Hematopoietic multipotent progenitor cell treated with erythropoietin and hydrocortisone succinate and interleukin-3 and kit ligand, for 15 days (in vitro differentiated cells): ENCODE results near the gene RPLP1.

Source experiments
- DNase-seq: peaks from one replicate; pipeline ENCODE4 v3.0.0-alpha.2; 2015; ENCODE audit warnings: low spot score

Gene RPLP1

GRCh38 chr15:69498282-69498681, 45.7 kb downstream of the RPLP1 start:
- DNase-seq = no peak

DNA sequence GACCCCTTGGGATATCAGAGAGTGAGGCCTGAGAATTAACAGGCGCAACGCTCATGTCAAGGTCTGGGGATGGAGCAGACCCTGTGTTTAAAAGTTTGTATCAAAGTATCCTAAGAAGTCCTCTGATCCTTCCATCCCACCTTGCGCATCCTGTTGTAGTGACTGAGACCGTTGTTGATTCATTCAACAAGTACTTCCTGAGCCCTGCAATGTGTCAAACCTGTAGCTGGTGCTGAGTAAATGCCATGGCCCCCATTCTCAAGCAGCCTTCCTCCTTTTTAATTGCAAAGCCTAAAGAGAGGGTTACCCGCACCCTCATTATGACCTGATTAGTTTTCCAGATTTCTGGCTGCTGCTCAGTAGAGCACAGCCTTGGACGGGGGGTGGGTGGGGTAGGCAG, 46.4 kb downstream of the RPLP1 start:
- DNase-seq = no peak

DNA sequence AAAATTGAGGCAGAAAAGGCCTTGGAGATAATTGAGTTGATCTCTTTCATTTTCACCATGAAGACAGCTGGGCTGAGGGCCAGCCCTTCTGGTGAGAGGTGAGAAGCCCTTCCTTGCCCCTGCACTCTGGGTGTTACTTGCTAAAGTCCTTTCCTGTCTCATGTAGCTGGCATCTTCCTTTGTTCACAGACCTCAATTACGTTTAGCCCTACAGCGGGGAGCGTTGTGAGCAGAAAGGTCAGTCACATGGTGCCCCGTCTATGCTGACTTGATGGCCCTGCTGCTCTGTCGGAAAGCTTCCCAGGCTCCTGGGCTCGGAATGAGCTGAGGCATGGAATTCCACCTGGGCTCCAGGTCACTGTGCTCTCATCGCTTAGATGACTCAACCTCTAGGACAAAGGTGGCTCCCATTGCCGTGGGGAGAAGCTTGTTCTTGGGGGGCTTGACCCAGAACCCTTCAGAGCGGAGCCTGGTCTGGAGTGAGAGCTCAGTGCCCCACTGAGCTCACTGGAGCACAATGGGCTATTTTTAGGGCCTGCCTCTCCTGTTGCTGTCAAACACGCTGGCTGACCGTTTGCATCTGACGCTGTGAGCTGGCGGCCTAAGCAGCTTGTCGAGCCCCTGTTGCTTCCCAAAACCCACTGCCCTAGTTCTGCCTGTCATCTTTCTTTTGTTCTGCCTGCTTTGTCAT, 47.0 kb downstream of the RPLP1 start:
- DNase-seq = no peak

DNA sequence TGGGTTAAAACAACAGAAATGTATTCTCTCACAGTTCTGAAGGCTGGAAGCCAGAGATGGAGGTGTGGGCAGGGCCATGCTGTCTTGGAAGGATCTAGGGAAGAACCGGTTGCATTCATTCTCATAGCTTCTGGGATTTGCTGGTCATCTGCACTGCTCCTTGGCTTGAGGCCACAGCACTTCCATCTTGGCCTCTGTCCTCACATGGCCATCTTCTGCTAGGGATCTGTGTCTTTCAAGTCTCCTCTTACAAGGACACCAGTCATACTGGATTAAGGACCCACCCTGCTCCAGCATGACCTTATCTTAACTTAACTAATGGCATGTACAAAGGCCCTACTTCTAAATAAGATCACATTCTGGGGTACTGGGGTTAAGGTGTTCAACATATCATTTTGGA, 47.7 kb downstream of the RPLP1 start:
- no peak for DNase-seq

- DNase-seq = no peak
Measured at GRCh38 chr15:69501456-69501855, 48.8 kb downstream of the RPLP1 start.

DNA sequence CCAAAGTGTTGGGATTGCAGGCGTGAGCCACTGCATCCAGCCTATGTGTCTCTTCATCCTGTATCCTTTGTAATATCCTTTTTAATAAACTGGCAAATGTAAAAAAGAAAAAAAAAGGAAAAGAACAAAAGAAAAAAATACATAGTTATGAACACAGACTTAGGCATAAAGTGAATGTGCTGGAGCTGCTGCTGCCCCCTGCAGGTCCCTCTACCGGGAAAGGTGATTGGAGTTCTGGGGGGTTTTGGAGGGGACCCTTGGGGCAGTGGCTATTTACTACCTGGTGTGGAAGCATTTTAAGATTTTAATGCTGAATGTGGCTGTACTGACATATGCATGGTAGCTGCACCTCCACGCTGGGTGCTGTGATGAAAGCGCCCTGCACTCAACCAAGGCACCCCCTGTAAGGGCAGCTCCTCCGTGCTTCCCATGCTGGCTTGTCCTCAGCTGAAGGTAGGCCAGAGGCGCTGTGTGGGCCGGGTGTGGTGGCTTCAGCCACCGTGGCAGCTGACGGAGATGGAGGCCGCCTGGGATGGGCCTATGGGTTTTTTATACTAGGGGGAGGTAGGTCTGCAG, 49.9 kb downstream of the RPLP1 start:
- DNase-seq = no peak

GRCh38 chr15:69504352-69505040, 51.9 kb downstream of the RPLP1 start:
- DNase-seq = no peak
